ENCODE data around the gene SMIM33.

- TF ChIP-seq POLR2A (IDR thresholded peaks at IDR 0.05), result no peak
- TF ChIP-seq CTCF (IDR thresholded peaks at IDR 0.05), result no peak
These were observed 25.0 kb downstream of the SMIM33 start for GRCh38 chr5:139495638-139496435.
